SJSA1 (cell line): ENCODE data around the gene ZRANB3. TPM values are rescaled to one million over a fixed set of nuclear protein-coding genes. Genes with fewer than 3 reads are reported as not detected.
"Not testable (repeated sequence)": the region's sequence is repeated elsewhere in the genome, so short reads cannot be mapped to it uniquely, and the experiment has no call there.

ENCODE experiments used
- DNase-seq, 2 experiments: peaks; one replicate each; pipeline ENCODE4 v3.0.0-alpha.2; 2015 to 2020; ENCODE audit warnings: low spot score in 2 of 2, low read depth in 1 of 2
- H3K27ac ChIP-seq: fragments of 250-450 bp; sonication (Bioruptor Pico); 2 replicates; pipeline ENCODE4 v1.5.1; 2020; ENCODE audit warnings: mild to moderate bottlenecking, moderate library complexity
- H3K27me3 ChIP-seq: fragments of 250-450 bp; sonication (Bioruptor Pico); replicated peaks from 2 replicates; pipeline ENCODE4 v1.5.1; 2020; ENCODE audit warnings: mild to moderate bottlenecking, moderate library complexity
- H3K36me3 ChIP-seq: fragments of 250-450 bp; sonication (Bioruptor Pico); 2 replicates; pipeline ENCODE4 v1.5.1; 2020; ENCODE audit warnings: mild to moderate bottlenecking
- H3K4me1 ChIP-seq: fragments of 250-450 bp; sonication (Bioruptor Pico); replicated peaks from 2 replicates; pipeline ENCODE4 v1.6.1; 2021; ENCODE audit warnings: mild to moderate bottlenecking
- H3K4me3 ChIP-seq: fragments of 250-450 bp; sonication (Bioruptor Pico); 2 replicates; pipeline ENCODE4 v1.5.1; 2020; ENCODE audit warnings: mild to moderate bottlenecking
- H3K9me3 ChIP-seq: fragments of 250-450 bp; sonication (Bioruptor Pico); replicated peaks from 2 replicates; pipeline ENCODE4 v1.5.1; 2020; ENCODE audit warnings: mild to moderate bottlenecking
- total RNA-seq: library from RNA; depleted of rRNA; stranded (reverse); fragments of >200 nt; shearing (Covaris generic); gene quantifications from 2 replicates; pipeline ENCODE4 v1.2.3, GENCODE V29; 2014; rRNA removed

Gene ZRANB3
- total RNA-seq, result 3.8 and 9.3 TPM in 2 replicates

DNA sequence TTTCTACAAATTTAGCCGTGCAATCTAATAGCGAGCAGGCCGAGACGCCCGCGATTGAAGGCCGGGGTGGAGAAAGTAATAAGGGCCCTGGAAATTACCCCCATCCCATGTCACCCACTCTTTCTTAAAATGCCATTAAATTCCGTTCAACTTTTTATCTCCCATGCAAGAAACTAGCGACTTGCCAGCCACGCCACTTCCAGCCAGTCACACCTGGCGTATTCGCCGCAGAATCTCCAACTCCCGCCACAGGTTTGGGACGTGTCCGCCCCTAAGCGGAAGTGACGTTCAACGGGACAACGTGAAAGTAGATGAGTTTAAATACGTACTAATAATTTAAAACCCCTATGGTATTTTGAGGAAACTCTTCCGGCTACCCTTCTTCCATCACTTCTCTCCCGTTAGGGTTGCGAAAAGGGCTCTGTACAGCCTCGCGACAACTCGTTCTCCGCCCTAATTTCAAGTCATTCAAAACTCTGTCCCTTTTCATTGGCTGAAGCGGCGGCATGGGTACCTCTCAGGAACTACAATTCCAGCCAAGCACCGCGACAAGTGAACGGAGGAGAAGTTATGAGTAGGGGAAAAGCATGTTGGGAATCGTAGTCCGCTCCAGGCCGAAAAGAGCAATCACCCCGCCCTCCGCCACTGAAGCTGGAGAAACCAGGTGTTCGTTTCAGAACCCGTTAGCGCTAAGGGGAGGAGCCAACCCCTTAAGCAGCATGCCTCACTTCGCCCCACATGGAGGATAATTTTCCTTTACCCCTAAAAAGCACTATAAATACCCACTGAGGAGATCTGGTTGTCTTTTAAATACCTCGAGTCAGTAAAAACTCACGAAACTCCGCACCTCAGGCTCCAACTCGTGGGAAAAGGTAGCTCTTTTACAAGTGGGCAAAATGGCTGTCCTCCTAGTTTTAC, at the start of gene ZRANB3:
Gene ZRANB3, minus strand, starts transcription at position 906 of the 918 bp plus-strand sequence.
- peak within 1 kb of the TSS; percentile 81 for H3K4me3 ChIP-seq
- peak; percentile 96 to 99 for DNase-seq
- H3K9me3 ChIP-seq, result no peaks in the 10 kb centered on the region
- H3K4me1 ChIP-seq, result peaks cover 5% of the 10 kb centered on the region; the same call in 1 of the 2 replicates
- H3K27ac ChIP-seq, result peak within 1 kb of the TSS; percentile 79
- peaks cover 4% of the 10 kb centered on the region; the same call in 1 of the 2 replicates for H3K36me3 ChIP-seq
- H3K27me3 ChIP-seq, result no peaks in the 10 kb centered on the region

GRCh38 chr2:135573620-135574019, 42.6 kb upstream of the ZRANB3 start:
- Histone ChIP-seq H3K27me3 (no peaks in the 10 kb centered on the region), H3K36me3 (no peaks in the 10 kb centered on the region), H3K9me3 (no peaks in the 10 kb centered on the region), H3K27ac (no peak overlapping the region), H3K4me1 (no peaks in the 10 kb centered on the region), H3K4me3 (no peak overlapping the region)
- no peak for DNase-seq

- no peaks in the 10 kb centered on the region for H3K36me3 ChIP-seq
- no peak for DNase-seq
- no peak overlapping the region for H3K27ac ChIP-seq
- H3K4me1 ChIP-seq, result no peaks in the 10 kb centered on the region
- no peak overlapping the region for H3K4me3 ChIP-seq
- H3K27me3 ChIP-seq, result no peaks in the 10 kb centered on the region
- no peaks in the 10 kb centered on the region for H3K9me3 ChIP-seq
Observed at GRCh38 chr2:135570884-135571283, 39.9 kb upstream of the ZRANB3 start.

- no peaks in the 10 kb centered on the region for H3K4me1 ChIP-seq
- DNase-seq, result no peak
- H3K27ac ChIP-seq, result no peak overlapping the region
- H3K36me3 ChIP-seq, result peaks cover 4% of the 10 kb centered on the region; the same call in 1 of the 2 replicates
- no peaks in the 10 kb centered on the region for H3K27me3 ChIP-seq
- no peak overlapping the region for H3K4me3 ChIP-seq
- no peaks in the 10 kb centered on the region for H3K9me3 ChIP-seq
Observed at GRCh38 chr2:135563793-135564192, 32.8 kb upstream of the ZRANB3 start.

DNA sequence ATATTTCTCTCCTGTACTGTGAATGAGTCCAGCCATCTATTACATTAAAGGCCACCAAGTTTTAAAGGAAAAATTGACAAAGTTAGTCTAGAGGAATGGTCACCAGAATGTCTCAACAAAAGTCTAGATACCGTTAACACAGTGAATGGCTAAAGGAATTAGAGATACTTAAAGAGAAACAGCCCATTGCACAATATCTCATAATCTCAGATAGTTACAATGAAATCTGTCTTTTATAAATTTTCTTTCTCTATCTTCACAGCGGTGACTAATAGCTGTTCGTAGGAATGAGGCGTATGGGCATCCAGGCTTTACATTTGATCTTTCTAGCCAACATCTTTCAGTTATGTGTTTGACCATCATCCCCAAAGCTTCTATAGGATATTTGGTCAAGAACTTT, 30.9 kb upstream of the ZRANB3 start:
- Histone ChIP-seq H3K4me1 (no peaks in the 10 kb centered on the region), H3K4me3 (no peak overlapping the region), H3K9me3 (no peaks in the 10 kb centered on the region), H3K27me3 (no peaks in the 10 kb centered on the region), H3K27ac (no peak overlapping the region), H3K36me3 (peaks cover 4% of the 10 kb centered on the region; the same call in 1 of the 2 replicates)
- DNase-seq, result no peak

DNA sequence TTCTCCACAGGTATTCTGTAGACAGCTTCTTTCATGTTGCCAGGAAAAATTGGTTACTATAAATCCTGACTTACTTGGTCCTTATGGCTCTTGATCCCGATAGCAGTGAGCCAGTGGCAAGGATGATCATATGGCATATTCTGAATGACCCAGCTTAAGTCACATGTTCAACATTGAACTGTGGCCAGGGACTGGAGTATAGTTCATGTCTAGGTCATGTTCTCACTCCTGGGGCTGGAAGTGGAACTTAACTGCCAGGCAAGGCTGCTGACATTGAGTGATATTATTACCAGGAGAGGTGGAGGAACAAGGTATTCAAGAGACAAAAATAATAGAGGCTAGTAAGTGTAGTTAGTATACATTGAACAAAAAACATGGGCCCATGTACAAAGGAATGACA, 26.5 kb upstream of the ZRANB3 start:
- Histone ChIP-seq H3K4me1 (no peaks in the 10 kb centered on the region), H3K9me3 (no peaks in the 10 kb centered on the region)

DNA sequence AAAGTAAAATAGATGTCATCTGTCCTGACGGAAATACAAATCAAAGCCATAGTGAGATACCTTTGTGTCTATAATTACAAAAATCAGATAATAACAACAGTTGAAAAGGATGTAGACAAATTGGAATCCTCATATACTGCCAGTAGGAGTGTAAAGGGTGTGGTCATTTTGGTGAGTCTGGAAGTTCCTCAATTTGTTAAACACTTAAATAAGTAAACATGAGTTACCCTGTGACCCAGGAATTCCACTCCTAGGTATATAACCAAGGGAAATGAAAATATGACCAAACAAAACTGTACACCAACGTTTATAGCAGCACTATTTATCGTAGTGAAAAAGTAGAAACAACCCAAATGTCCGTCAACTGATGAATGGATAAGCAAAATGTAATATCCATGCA, 24.3 kb upstream of the ZRANB3 start:
- Histone ChIP-seq H3K4me3 (no peak overlapping the region), H3K9me3 (no peaks in the 10 kb centered on the region), H3K27ac (no peak overlapping the region), H3K36me3 (no peaks in the 10 kb centered on the region), H3K4me1 (no peaks in the 10 kb centered on the region), H3K27me3 (no peaks in the 10 kb centered on the region)
- no peak for DNase-seq

More for the DNA sequence above, 26.5 kb upstream of the ZRANB3 start:
- Histone ChIP-seq H3K4me3 (no peak overlapping the region), H3K27ac (no peak overlapping the region), H3K27me3 (no peaks in the 10 kb centered on the region), H3K36me3 (peaks cover 4% of the 10 kb centered on the region; the same call in 1 of the 2 replicates)
- DNase-seq, result no peak

DNA sequence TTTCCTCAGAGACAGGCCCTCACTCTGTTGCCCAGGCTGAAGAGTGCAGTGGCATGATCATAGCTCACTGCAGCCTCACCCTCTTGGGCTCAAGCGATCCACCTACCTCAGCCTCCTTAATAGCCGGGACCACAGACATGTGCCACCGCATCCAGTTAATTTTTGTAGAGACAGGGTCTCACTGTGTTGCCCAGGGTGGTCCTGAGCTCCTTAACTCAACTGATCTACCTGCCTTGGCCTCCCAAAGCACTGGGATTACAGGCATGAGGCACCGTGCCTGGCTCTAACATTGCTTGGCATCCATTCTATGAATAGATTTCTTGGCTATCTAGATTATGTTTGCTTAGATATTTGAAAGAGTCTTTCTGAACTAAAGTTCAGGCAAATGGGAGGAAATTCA, 21.9 kb upstream of the ZRANB3 start:
- H3K4me1 ChIP-seq, result no peaks in the 10 kb centered on the region
- no peaks in the 10 kb centered on the region for H3K9me3 ChIP-seq
- no peaks in the 10 kb centered on the region for H3K27me3 ChIP-seq
- no peak for DNase-seq
- H3K36me3 ChIP-seq, result no peaks in the 10 kb centered on the region
- no peak overlapping the region for H3K4me3 ChIP-seq
- H3K27ac ChIP-seq, result no peak overlapping the region

DNA sequence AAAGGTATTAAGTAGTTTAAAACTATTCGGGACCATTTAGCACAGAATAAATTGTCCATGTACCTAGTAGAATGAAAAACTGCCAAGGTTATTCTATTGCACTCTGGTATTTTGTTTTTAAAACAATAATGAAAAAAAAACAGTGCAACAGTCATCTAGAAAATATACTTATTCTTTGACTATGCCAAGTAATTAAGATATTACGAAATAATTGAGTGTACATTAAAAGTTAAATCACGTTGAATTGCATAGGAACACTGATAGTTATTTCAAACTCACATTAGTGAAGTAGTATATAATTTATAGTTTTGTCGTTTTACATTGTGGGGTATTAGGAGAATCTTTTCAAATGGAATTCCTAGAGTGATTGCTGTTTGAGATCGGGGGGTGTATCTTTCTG, 20.3 kb upstream of the ZRANB3 start:
- DNase-seq, result no peak
- H3K4me1 ChIP-seq, result no peaks in the 10 kb centered on the region
- H3K4me3 ChIP-seq, result no peak overlapping the region
- no peaks in the 10 kb centered on the region for H3K9me3 ChIP-seq
- no peak overlapping the region for H3K27ac ChIP-seq
- H3K27me3 ChIP-seq, result no peaks in the 10 kb centered on the region
- peaks cover 3% of the 10 kb centered on the region; the same call in 1 of the 2 replicates for H3K36me3 ChIP-seq

GRCh38 chr2:135547311-135547710, 16.3 kb upstream of the ZRANB3 start:
- Histone ChIP-seq H3K27ac (no peak overlapping the region), H3K27me3 (no peaks in the 10 kb centered on the region), H3K4me3 (no peak overlapping the region), H3K36me3 (peaks cover 4% of the 10 kb centered on the region; the same call in 1 of the 2 replicates), H3K9me3 (no peaks in the 10 kb centered on the region), H3K4me1 (no peaks in the 10 kb centered on the region)
- no peak for DNase-seq

DNA sequence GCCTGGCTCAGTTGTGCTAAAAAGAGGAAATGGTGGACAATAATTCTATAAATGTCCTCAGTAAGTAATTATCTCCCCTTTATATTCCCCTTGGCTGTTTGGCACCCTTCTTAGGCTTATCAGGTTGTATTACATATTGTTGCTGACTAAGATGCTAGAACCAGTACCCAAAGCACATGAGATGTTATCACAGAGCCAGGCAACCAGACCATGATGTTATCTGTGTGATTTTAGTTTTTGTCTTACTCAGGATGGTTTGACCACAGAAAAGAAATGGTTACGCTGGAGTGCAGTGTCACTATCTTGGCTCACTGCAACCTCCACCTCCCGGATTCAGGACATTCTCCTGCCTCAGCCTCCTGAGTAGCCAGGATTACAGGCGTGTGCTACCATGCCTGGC, 15.4 kb upstream of the ZRANB3 start:
- Histone ChIP-seq H3K36me3 (peaks cover 4% of the 10 kb centered on the region; the same call in 1 of the 2 replicates), H3K9me3 (no peaks in the 10 kb centered on the region), H3K4me3 (no peak overlapping the region), H3K4me1 (no peaks in the 10 kb centered on the region), H3K27me3 (no peaks in the 10 kb centered on the region), H3K27ac (no peak overlapping the region)
- no peak for DNase-seq

DNA sequence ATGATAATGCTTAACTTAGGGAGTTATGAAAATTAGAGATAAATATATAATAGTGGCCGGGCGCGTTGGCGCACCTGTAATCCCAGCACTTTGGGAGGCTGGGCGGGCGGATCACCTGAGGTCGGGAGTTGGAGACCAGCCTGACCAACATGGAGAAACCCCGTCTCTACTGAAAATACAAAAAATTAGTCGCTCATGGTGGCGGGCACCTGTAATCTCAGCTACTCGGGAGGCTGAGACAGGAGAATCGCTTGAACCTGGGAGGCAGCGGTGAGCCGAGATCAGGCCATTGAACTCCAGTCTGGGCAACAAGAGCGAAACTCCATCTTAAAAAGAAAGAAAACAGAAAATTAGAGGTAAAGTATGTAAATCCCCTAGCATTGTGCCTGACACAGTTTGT, 2.5 kb upstream of the ZRANB3 start:
- not testable (repeated sequence) for H3K4me3 ChIP-seq, DNase-seq, H3K9me3 ChIP-seq, H3K4me1 ChIP-seq, H3K27ac ChIP-seq, H3K36me3 ChIP-seq, H3K27me3 ChIP-seq

- DNase-seq, result no peak
- Histone ChIP-seq H3K27me3 (no peaks in the 10 kb centered on the region), H3K27ac (no peak overlapping the region)
Observed at GRCh38 chr2:135532581-135532980, 1.6 kb upstream of the ZRANB3 start.

More at GRCh38 chr2:135532581-135532980, 1.6 kb upstream of the ZRANB3 start:
- Histone ChIP-seq H3K36me3 (peaks cover 4% of the 10 kb centered on the region; the same call in 1 of the 2 replicates), H3K9me3 (no peaks in the 10 kb centered on the region), H3K4me3 (no peak overlapping the region), H3K4me1 (peaks cover 5% of the 10 kb centered on the region; the same call in 1 of the 2 replicates)
